HepG2 (cell line): Measurements from ENCODE around the gene IPO13. TPM values are rescaled to one million over a fixed set of nuclear protein-coding genes. Genes with fewer than 3 reads are reported as not detected.

Experiments used
- AHR ChIP-seq: IDR thresholded peaks from 2 replicates; pipeline ENCODE4 v1.6.1; 2018; ENCODE audit warnings: missing genetic modification reagents, missing compliant biosample characterization
- BRCA1 ChIP-seq: sonication (generic); formaldehyde crosslinking; IDR thresholded peaks from 2 replicates; pipeline ENCODE4 v1.4.0; 2020; ENCODE audit warnings: missing genetic modification reagents
- MEIS1 ChIP-seq: sonication (generic); formaldehyde crosslinking; IDR thresholded peaks from 2 replicates; pipeline ENCODE4 v1.9.0; 2021; ENCODE audit warnings: mild to moderate bottlenecking, missing genetic modification reagents, moderate library complexity, borderline replicate concordance
- NR2C2 ChIP-seq: sonication (generic); formaldehyde crosslinking; IDR thresholded peaks from 2 replicates; pipeline ENCODE4 v1.4.0; 2020; ENCODE audit warnings: missing genetic modification reagents, mild to moderate bottlenecking, moderate library complexity, borderline replicate concordance
- PHF20 ChIP-seq: sonication (generic); formaldehyde crosslinking; IDR thresholded peaks from 2 replicates; pipeline ENCODE4 v1.5.0; 2020; ENCODE audit warnings: mild to moderate bottlenecking, missing genetic modification reagents
- SIX4 ChIP-seq: sonication (generic); formaldehyde crosslinking; IDR thresholded peaks from 2 replicates; pipeline ENCODE4 v1.4.0; 2020; ENCODE audit warnings: missing genetic modification reagents
- polyA plus RNA-seq, 8 experiments: library from polyadenylated mRNA; depleted of rRNA in 3 of 8; stranded (reverse) in 7 of 8; unstranded in 1 of 8; fragments of >200 nt; fragmentation: Illumina TruSeq in 4 of 8; extraction: Trizol in 4 of 8; gene quantifications; 2 replicates each; pipeline versions ENCODE4 v1.2.1 to v1.2.3, GENCODE V29; 2011 to 2016; ENCODE audit warnings: low read depth in 4 of 8, missing spikeins in 1 of 8, mixed read lengths in 1 of 8; ENCODE audit not compliant: insufficient read depth in 1 of 8
- total RNA-seq, 5 experiments: library from RNA; depleted of rRNA; stranded (reverse); fragments of >200 nt; fragmentation: Illumina TruSeq; extraction: Trizol; gene quantifications; 2 replicates each; pipeline ENCODE4 v1.2.3, GENCODE V29; 2016; ENCODE audit warnings: low read depth in 1 of 5
- TF ChIP-seq, protein P1 (sequence below): sonication (generic); formaldehyde crosslinking; IDR thresholded peaks from 2 replicates; pipeline ENCODE4 v1.4.0; 2020; ENCODE audit warnings: mild to moderate bottlenecking, missing genetic modification reagents, borderline replicate concordance
- TF ChIP-seq, protein P2 (sequence below): sonication (generic); formaldehyde crosslinking; conservative IDR thresholded peaks from 2 replicates; pipeline ENCODE4 v1.8.0; 2022; ENCODE audit warnings: mild to moderate bottlenecking, moderate library complexity, missing genetic modification reagents
- TF ChIP-seq, protein P3 (sequence below): sonication (generic); formaldehyde crosslinking; IDR thresholded peaks from 2 replicates; pipeline ENCODE4 v1.5.0; 2020; ENCODE audit warnings: mild to moderate bottlenecking, missing genetic modification reagents, borderline replicate concordance
- TF ChIP-seq, protein P4 (sequence below): sonication (generic); formaldehyde crosslinking; IDR thresholded peaks from 2 replicates; pipeline ENCODE4 v1.8.0; 2022; ENCODE audit warnings: mild to moderate bottlenecking, missing genetic modification reagents, moderate library complexity

The IPO13 gene
- total and polyA plus RNA-seq, 2 of the 13 experiments (the other 11 are each of a cell fraction or from before 2014, with no cell fraction given): 12.9 to 15.6 TPM

DNA sequence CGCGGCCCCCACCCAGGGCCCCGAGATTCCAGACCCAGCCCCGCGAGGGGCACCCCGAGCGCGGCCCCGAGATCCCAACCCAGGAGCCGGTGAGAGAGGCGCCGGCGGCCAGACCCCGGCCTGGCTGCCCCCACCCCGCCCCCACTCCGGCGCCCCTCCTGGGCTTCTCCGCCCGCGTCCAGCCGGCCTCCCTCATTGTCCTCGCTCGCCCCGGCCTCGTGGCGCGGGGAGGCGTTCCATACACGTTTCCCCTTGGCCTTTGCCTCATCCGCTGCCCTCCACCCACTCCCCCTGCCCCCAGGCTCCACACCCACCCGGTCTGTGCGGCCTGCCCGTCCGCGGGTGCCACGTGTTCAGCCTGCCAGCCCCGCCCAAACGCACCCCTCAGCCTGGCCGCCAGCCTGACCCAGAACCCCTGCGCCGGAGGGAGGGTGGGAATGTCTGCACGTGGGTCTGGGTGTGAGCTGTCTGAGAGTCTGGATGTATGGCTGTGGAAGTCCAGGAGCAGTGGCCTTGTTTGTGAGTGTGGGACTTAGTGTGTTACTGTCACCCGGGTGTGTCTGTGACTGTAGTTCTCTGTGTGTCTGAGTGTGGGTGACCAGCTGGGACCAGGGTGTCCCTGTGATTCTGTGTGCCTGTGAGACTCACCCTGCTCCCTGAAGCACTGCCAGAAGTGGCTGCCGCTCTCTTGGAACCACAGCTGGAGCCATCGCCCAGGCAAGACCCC, 32.9 kb downstream of the IPO13 start (continued):
- TF ChIP-seq, protein P1, sequence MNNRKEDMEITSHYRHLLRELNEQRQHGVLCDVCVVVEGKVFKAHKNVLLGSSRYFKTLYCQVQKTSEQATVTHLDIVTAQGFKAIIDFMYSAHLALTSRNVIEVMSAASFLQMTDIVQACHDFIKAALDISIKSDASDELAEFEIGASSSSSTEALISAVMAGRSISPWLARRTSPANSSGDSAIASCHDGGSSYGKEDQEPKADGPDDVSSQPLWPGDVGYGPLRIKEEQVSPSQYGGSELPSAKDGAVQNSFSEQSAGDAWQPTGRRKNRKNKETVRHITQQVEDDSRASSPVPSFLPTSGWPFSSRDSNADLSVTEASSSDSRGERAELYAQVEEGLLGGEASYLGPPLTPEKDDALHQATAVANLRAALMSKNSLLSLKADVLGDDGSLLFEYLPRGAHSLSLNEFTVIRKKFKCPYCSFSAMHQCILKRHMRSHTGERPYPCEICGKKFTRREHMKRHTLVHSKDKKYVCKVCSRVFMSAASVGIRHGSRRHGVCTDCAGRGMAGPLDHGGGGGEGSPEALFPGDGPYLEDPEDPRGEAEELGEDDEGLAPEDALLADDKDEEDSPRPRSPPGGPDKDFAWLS: peak; percentile 64; the same call in 1 of the 2 replicates
- TF ChIP-seq NR2C2 (CRISPR knock-in tag) (0 out of 2 replicates have a peak, but pooled peaks have one; percentile 28), SIX4 (CRISPR knock-in tag) (no peak), PHF20 (CRISPR knock-in tag) (no peak), BRCA1 (CRISPR knock-in tag) (no peak), MEIS1 (CRISPR knock-in tag) (peak; percentile 74; the same call in 1 of the 2 replicates), AHR (no peak)
- TF ChIP-seq, protein P2, sequence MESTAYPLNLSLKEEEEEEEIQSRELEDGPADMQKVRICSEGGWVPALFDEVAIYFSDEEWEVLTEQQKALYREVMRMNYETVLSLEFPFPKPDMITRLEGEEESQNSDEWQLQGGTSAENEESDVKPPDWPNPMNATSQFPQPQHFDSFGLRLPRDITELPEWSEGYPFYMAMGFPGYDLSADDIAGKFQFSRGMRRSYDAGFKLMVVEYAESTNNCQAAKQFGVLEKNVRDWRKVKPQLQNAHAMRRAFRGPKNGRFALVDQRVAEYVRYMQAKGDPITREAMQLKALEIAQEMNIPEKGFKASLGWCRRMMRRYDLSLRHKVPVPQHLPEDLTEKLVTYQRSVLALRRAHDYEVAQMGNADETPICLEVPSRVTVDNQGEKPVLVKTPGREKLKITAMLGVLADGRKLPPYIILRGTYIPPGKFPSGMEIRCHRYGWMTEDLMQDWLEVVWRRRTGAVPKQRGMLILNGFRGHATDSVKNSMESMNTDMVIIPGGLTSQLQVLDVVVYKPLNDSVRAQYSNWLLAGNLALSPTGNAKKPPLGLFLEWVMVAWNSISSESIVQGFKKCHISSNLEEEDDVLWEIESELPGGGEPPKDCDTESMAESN: peak; percentile 71
- TF ChIP-seq, protein P3, sequence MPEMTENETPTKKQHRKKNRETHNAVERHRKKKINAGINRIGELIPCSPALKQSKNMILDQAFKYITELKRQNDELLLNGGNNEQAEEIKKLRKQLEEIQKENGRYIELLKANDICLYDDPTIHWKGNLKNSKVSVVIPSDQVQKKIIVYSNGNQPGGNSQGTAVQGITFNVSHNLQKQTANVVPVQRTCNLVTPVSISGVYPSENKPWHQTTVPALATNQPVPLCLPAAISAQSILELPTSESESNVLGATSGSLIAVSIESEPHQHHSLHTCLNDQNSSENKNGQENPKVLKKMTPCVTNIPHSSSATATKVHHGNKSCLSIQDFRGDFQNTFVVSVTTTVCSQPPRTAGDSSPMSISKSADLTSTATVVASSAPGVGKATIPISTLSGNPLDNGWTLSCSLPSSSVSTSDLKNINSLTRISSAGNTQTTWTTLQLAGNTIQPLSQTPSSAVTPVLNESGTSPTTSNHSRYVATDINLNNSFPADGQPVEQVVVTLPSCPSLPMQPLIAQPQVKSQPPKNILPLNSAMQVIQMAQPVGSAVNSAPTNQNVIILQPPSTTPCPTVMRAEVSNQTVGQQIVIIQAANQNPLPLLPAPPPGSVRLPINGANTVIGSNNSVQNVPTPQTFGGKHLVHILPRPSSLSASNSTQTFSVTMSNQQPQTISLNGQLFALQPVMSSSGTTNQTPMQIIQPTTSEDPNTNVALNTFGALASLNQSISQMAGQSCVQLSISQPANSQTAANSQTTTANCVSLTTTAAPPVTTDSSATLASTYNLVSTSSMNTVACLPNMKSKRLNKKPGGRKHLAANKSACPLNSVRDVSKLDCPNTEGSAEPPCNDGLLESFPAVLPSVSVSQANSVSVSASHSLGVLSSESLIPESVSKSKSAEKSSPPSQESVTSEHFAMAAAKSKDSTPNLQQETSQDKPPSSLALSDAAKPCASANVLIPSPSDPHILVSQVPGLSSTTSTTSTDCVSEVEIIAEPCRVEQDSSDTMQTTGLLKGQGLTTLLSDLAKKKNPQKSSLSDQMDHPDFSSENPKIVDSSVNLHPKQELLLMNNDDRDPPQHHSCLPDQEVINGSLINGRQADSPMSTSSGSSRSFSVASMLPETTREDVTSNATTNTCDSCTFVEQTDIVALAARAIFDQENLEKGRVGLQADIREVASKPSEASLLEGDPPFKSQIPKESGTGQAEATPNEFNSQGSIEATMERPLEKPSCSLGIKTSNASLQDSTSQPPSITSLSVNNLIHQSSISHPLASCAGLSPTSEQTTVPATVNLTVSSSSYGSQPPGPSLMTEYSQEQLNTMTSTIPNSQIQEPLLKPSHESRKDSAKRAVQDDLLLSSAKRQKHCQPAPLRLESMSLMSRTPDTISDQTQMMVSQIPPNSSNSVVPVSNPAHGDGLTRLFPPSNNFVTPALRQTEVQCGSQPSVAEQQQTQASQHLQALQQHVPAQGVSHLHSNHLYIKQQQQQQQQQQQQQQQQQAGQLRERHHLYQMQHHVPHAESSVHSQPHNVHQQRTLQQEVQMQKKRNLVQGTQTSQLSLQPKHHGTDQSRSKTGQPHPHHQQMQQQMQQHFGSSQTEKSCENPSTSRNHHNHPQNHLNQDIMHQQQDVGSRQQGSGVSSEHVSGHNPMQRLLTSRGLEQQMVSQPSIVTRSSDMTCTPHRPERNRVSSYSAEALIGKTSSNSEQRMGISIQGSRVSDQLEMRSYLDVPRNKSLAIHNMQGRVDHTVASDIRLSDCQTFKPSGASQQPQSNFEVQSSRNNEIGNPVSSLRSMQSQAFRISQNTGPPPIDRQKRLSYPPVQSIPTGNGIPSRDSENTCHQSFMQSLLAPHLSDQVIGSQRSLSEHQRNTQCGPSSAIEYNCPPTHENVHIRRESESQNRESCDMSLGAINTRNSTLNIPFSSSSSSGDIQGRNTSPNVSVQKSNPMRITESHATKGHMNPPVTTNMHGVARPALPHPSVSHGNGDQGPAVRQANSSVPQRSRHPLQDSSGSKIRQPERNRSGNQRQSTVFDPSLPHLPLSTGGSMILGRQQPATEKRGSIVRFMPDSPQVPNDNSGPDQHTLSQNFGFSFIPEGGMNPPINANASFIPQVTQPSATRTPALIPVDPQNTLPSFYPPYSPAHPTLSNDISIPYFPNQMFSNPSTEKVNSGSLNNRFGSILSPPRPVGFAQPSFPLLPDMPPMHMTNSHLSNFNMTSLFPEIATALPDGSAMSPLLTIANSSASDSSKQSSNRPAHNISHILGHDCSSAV (CRISPR knock-in tag): no peak
- TF ChIP-seq, protein P4, sequence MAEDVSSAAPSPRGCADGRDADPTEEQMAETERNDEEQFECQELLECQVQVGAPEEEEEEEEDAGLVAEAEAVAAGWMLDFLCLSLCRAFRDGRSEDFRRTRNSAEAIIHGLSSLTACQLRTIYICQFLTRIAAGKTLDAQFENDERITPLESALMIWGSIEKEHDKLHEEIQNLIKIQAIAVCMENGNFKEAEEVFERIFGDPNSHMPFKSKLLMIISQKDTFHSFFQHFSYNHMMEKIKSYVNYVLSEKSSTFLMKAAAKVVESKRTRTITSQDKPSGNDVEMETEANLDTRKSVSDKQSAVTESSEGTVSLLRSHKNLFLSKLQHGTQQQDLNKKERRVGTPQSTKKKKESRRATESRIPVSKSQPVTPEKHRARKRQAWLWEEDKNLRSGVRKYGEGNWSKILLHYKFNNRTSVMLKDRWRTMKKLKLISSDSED (CRISPR knock-in tag): no peak
